SK-N-SH (cell line): ENCODE results near the gene TRAM2. TPM values are rescaled to one million over a fixed set of nuclear protein-coding genes. Genes with fewer than 3 reads are reported as not detected.
A peak's percentile ranks its signal among the peaks of the same experiment; 100 is the strongest.

Source experiments
- CTCF ChIA-PET: fragments of 300-600, 350-600 bp; formaldehyde crosslinking; extraction: SDS; loops from one replicate; lab custom pipeline; 2021; lab: Yijun Ruan, JAX
- POLR2A ChIA-PET: fragments of 350-600 bp; sonication (Branson Sonifier 250); formaldehyde crosslinking; extraction: SDS; loops from one replicate; lab custom pipeline; 2020; ENCODE audit warnings: antibody characterized with exemption, inconsistent platforms; lab: Yijun Ruan, JAX
- DNase-seq: peaks from one replicate; pipeline ENCODE4 v3.0.0; 2012
- H2AFZ ChIP-seq: fragments of 200-600 bp; sonication (generic); 2 replicates; pipeline ENCODE4 v1.8.1; 2016; ENCODE audit warnings: antibody characterized with exemption, mild to moderate bottlenecking, low read depth
- H3F3A ChIP-seq: fragments of 200-600 bp; sonication (generic); replicated peaks from 2 replicates; pipeline ENCODE3; 2016; ENCODE audit warnings: antibody characterized with exemption, mild to moderate bottlenecking; ENCODE audit not compliant: insufficient read depth
- H3K27ac ChIP-seq, 2 experiments: fragments of 200-500 bp in 1 of 2; fragments of 200-600 bp in 1 of 2; sonication (Bioruptor generic) in 1 of 2; sonication (generic), shearing (Covaris generic) in 1 of 2; 2 replicates each; pipeline versions ENCODE4 v1.5.1 to v1.6.1; 2014 to 2016; ENCODE audit warnings: low read depth in 2 of 2, inconsistent platforms in 1 of 2, low read length in 1 of 2, mild to moderate bottlenecking in 1 of 2, mixed read lengths in 1 of 2
- H3K27me3 ChIP-seq: fragments of 200-600 bp; sonication (generic), shearing (Covaris generic); 2 replicates; pipeline ENCODE4 v1.6.1; 2016; ENCODE audit warnings: mixed run types; ENCODE audit not compliant: insufficient read depth
- H3K36me3 ChIP-seq, 2 experiments: fragments of 200-500 bp in 1 of 2; fragments of 200-600 bp in 1 of 2; sonication (Bioruptor generic) in 1 of 2; sonication (generic) in 1 of 2; replicated peaks in 1 of 2; 2 replicates each; pipeline versions ENCODE3 to v1.5.1; 2014 to 2016; ENCODE audit warnings: low read length in 1 of 2, mild to moderate bottlenecking in 1 of 2; ENCODE audit not compliant: insufficient read depth in 2 of 2, control insufficient read depth in 1 of 2
- H3K4me1 ChIP-seq, 2 experiments: fragments of 200-500 bp in 1 of 2; fragments of 200-600 bp in 1 of 2; sonication (Bioruptor generic) in 1 of 2; sonication (generic), shearing (Covaris generic) in 1 of 2; 2 replicates each; pipeline versions ENCODE4 v1.5.1 to v1.6.1; 2014 to 2016; ENCODE audit warnings: low read depth in 1 of 2, low read length in 1 of 2, mixed run types in 1 of 2; ENCODE audit not compliant: insufficient read depth in 2 of 2, control insufficient read depth in 1 of 2
- H3K4me2 ChIP-seq: fragments of 200-600 bp; sonication (generic), shearing (Covaris generic); 2 replicates; pipeline ENCODE4 v1.6.1; 2017; ENCODE audit warnings: mixed run types
- H3K4me3 ChIP-seq, 2 experiments: fragments of 200-500 bp in 1 of 2; fragments of 200-600 bp in 1 of 2; sonication (Bioruptor generic) in 1 of 2; sonication (generic), shearing (Covaris generic) in 1 of 2; 2 replicates each; pipeline versions ENCODE4 v1.5.1 to v1.8.1; 2014 to 2016; ENCODE audit warnings: low read depth in 2 of 2, inconsistent platforms in 1 of 2, low read length in 1 of 2, mild to moderate bottlenecking in 1 of 2, mixed read lengths in 1 of 2, moderate library complexity in 1 of 2
- H3K79me2 ChIP-seq: fragments of 200-600 bp; sonication (generic); 2 replicates; pipeline ENCODE4 v1.8.1; 2017; ENCODE audit warnings: mild to moderate bottlenecking; ENCODE audit not compliant: insufficient read depth
- H3K9ac ChIP-seq: fragments of 200-600 bp; sonication (generic); 2 replicates; pipeline ENCODE4 v1.6.1; 2017; ENCODE audit warnings: mixed run types
- H3K9me2 ChIP-seq: fragments of 200-600 bp; sonication (generic); 2 replicates; pipeline ENCODE4 v1.6.1; 2017; ENCODE audit warnings: mixed run types
- H3K9me3 ChIP-seq: fragments of 200-600 bp; sonication (generic); 2 replicates; pipeline ENCODE4 v1.6.1; 2017; ENCODE audit warnings: mixed run types, mild to moderate bottlenecking, moderate library complexity
- H4K20me1 ChIP-seq: fragments of 200-600 bp; sonication (generic); 2 replicates; pipeline ENCODE4 v1.6.1; 2017; ENCODE audit warnings: mild to moderate bottlenecking, mixed run types; ENCODE audit not compliant: insufficient read depth
- CTCF ChIP-seq: fragments of 200-600 bp; sonication (generic); IDR thresholded peaks from 2 replicates; pipeline ENCODE4 v1.6.1; 2017; ENCODE audit warnings: antibody characterized with exemption, mild to moderate bottlenecking, moderate library complexity
- EP300 ChIP-seq, 2 experiments: IDR thresholded peaks; 2 replicates each; pipeline versions ENCODE4 v1.4.0 to v1.6.1; 2012; ENCODE audit warnings: borderline replicate concordance in 1 of 2, low read depth in 1 of 2, low read length in 1 of 2
- EZH2phosphoT487 ChIP-seq: fragments of 200-600 bp; sonication (generic); IDR thresholded peaks from 2 replicates; pipeline ENCODE4 v1.6.1; 2017; ENCODE audit warnings: low read depth, mixed run types, mild to moderate bottlenecking, antibody characterized with exemption, moderate library complexity, borderline replicate concordance
- FOXJ3 ChIP-seq: sonication (generic); formaldehyde crosslinking; IDR thresholded peaks from 2 replicates; pipeline ENCODE4 v1.5.1; 2020; ENCODE audit warnings: mild to moderate bottlenecking, missing genetic modification reagents
- FOXM1 ChIP-seq: IDR thresholded peaks from 2 replicates; pipeline ENCODE4 v1.4.0; 2012; ENCODE audit warnings: low read depth, mild to moderate bottlenecking
- GABPA ChIP-seq: IDR thresholded peaks from 2 replicates; pipeline ENCODE4 v1.4.0; 2012; ENCODE audit warnings: low read depth, mild to moderate bottlenecking
- IRF3 ChIP-seq: fragments of 150-350 bp; IDR thresholded peaks from 2 replicates; pipeline ENCODE4 v1.6.1; 2016; ENCODE audit warnings: mild to moderate bottlenecking, low read depth, low read length
- JUND ChIP-seq: IDR thresholded peaks from 2 replicates; pipeline ENCODE4 v1.4.0; 2012
- MAX ChIP-seq: IDR thresholded peaks from 2 replicates; pipeline ENCODE4 v1.4.0; 2012; ENCODE audit warnings: low read depth
- MXI1 ChIP-seq: IDR thresholded peaks from 2 replicates; pipeline ENCODE4 v1.6.1; 2012; ENCODE audit warnings: mild to moderate bottlenecking, low read depth, low read length, improper control_type of control experiment
- POLR2AphosphoS5 ChIP-seq: IDR thresholded peaks from 2 replicates; pipeline ENCODE4 v1.6.1; 2012; ENCODE audit warnings: low read depth, low read length
- RCOR1 ChIP-seq: fragments of 150-350 bp; IDR thresholded peaks from 2 replicates; pipeline ENCODE4 v1.6.1; 2017; ENCODE audit warnings: antibody characterized with exemption, low read length
- REST ChIP-seq: IDR thresholded peaks from 2 replicates; pipeline ENCODE4 v1.6.1; 2012; ENCODE audit warnings: mild to moderate bottlenecking, low read depth, low read length, moderate library complexity
- RXRA ChIP-seq: IDR thresholded peaks from 2 replicates; pipeline ENCODE4 v1.4.0; 2012; ENCODE audit warnings: low read depth, mild to moderate bottlenecking, borderline replicate concordance
- SMC3 ChIP-seq: IDR thresholded peaks from 2 replicates; pipeline ENCODE4 v1.6.1; 2012; ENCODE audit warnings: low read depth, low read length, improper control_type of control experiment
- TAF1 ChIP-seq: IDR thresholded peaks from 2 replicates; pipeline ENCODE4 v1.6.1; 2012; ENCODE audit warnings: low read depth, mild to moderate bottlenecking, low read length, moderate library complexity, borderline replicate concordance
- TCF12 ChIP-seq: IDR thresholded peaks from 2 replicates; pipeline ENCODE4 v1.4.0; 2012
- USF1 ChIP-seq: IDR thresholded peaks from 2 replicates; pipeline ENCODE4 v1.4.0; 2012; ENCODE audit warnings: low read depth, borderline replicate concordance
- WGBS: methylation state at CpG from one replicate; pipeline ENCODE4 v1.1.6; 2017; ENCODE audit warnings: low lambda C conversion rate; 5-methylcytosine and 5-hydroxymethylcytosine counted together
- polyA plus RNA-seq, 3 experiments: library from polyadenylated mRNA; depleted of rRNA; stranded (reverse); fragments of >200 nt; gene quantifications; 2 replicates each; pipeline ENCODE4 v1.2.3, GENCODE V29; 2012

Gene TRAM2
- polyA plus RNA-seq, 1 of the 3 experiments (the other 2 are of a cell fraction): 26.4 TPM

- Histone ChIP-seq H3K27me3 (no peaks in the 10 kb centered on the region), H3K4me3 (no peak overlapping the region), H3K9ac (no peak overlapping the region), H3K9me2 (no peaks in the 10 kb centered on the region), H3K4me2 (no peak overlapping the region), H3K36me3 (peaks cover 0 to 9% of the 10 kb centered on the region in 2 experiments), H2AFZ (no peak overlapping the region), H3K9me3 (no peaks in the 10 kb centered on the region), H3F3A (peaks cover 58% of the 10 kb centered on the region), H3K79me2 (peaks cover 98% of the 10 kb centered on the region), H3K27ac (peak overlapping the region in 1 of 2 experiments; percentile 74; a peak in 1 of 4 replicates), H3K4me1 (peaks cover 79 to 85% of the 10 kb centered on the region in 2 experiments), H4K20me1 (no peaks in the 10 kb centered on the region)
- POLR2A ChIA-PET: interaction anchor here (0.8 kb wide), 1 partner anchor 13 kb away, joined by 3 read pairs; no protein-coding TSS in a partner anchor
- CTCF ChIA-PET: interaction anchor here (1.4 to 3.9 kb wide), 6 partner anchors 27 to 132 kb away, joined by 3 to 16 read pairs (median 6); partner anchors contain the start of gene TRAM2
- DNase-seq: no peak
- no peak for TF ChIP-seq TAF1
- no peak for TF ChIP-seq RXRA
- no peak for TF ChIP-seq MXI1
- TF ChIP-seq POLR2AphosphoS5: no peak
- no peak for TF ChIP-seq FOXM1
- TF ChIP-seq JUND: no peak
- TF ChIP-seq EP300 (IDR thresholded peaks at IDR 0.05; ENCODE audit: borderline replicate concordance in 1 of 2, low read depth in 1 of 2, low read length in 1 of 2): no peak
- TF ChIP-seq USF1: no peak
- TF ChIP-seq FOXJ3 (CRISPR knock-in tag): no peak
- TF ChIP-seq MAX: no peak
- TF ChIP-seq TCF12: no peak
- TF ChIP-seq RCOR1: no peak
- TF ChIP-seq GABPA: no peak
- TF ChIP-seq SMC3: no peak
- no peak for TF ChIP-seq EZH2phosphoT487
- TF ChIP-seq REST: no peak
- no peak for TF ChIP-seq CTCF
- TF ChIP-seq IRF3: no peak
- WGBS: 94% methylated on average over 5 of the region's 5 CpGs
Measured at GRCh38 chr6:52548999-52549398, 27.9 kb downstream of the TRAM2 start.
